Upper lobe of right lung (tissue), 1 donor: ENCODE data around the gene CHKA. TPM values are rescaled to one million over a fixed set of nuclear protein-coding genes. Genes with fewer than 3 reads are reported as not detected.

ENCODE experiments used
- ATAC-seq: fragments of 200-7000 bp; cut with Tn5 transposase; one replicate; pipeline ENCODE4 v1.9.1; 2020; ENCODE audit warnings: mild to moderate bottlenecking, moderate library complexity
- DNase-seq: peaks from one replicate; pipeline ENCODE4 v3.0.0-alpha.2; 2020
- H3K27ac ChIP-seq: fragments of 200-600 bp; one replicate; pipeline ENCODE4 v1.8.0; 2022
- H3K27me3 ChIP-seq: fragments of 200-600 bp; one replicate; pipeline ENCODE4 v1.8.0; 2022; ENCODE audit warnings: mild to moderate bottlenecking
- H3K36me3 ChIP-seq: fragments of 200-600 bp; one replicate; pipeline ENCODE4 v1.8.0; 2022
- H3K4me1 ChIP-seq: fragments of 200-600 bp; one replicate; pipeline ENCODE4 v1.8.0; 2022
- H3K4me3 ChIP-seq: fragments of 200-600 bp; one replicate; pipeline ENCODE4 v1.8.0; 2022; ENCODE audit warnings: mild to moderate bottlenecking
- H3K9me3 ChIP-seq: fragments of 200-600 bp; one replicate; pipeline ENCODE4 v1.8.0; 2022
- intact Hi-C: fragments of 100-400 bp; cut with DNase I; formaldehyde crosslinking; loops from one replicate; pipeline ENCODE4 v1.11.0; 2022
- total RNA-seq: library from RNA; stranded (reverse); fragmentation: NEBNext Ultra II Directional; extraction: Animal tissue kit (Norgen Biotek cat#: 25700); gene quantifications from one replicate; pipeline ENCODE4 v1.2.1, GENCODE V29; 2021
- TF ChIP-seq, protein P1 (sequence below): fragments of 200-600 bp; IDR thresholded peaks from one replicate; pipeline ENCODE4 v1.8.0; 2022; ENCODE audit warnings: antibody characterized with exemption
- donor health status: DM: no; HTN: yes; CAD: no; lungs with severe emphysema.

CHKA gene
- total RNA-seq, 1 donor from 2014 or later: 53.3 TPM

DNA sequence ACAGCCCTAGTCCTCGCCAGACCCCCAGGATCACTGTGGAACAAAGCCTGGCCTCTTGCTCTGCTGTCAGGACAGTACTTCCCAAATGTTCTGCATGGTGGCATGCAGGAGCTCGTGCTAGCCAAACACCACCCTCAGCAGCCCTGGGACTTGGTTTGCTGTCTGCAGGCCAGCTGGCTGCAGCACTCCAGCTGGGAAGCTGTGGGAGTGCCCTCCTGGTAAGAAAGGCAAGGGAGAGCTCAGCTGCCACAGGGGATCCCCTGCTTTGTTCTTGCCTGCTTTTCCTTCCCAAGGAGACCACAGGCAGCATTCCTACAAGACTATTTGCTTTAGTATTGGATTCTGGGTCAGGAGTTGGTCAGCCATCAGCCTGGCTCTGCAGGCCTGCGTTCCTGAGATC, 54.4 kb downstream of the CHKA start:
- ATAC-seq (no peak), DNase-seq (no peak)
- TF ChIP-seq, protein P1, sequence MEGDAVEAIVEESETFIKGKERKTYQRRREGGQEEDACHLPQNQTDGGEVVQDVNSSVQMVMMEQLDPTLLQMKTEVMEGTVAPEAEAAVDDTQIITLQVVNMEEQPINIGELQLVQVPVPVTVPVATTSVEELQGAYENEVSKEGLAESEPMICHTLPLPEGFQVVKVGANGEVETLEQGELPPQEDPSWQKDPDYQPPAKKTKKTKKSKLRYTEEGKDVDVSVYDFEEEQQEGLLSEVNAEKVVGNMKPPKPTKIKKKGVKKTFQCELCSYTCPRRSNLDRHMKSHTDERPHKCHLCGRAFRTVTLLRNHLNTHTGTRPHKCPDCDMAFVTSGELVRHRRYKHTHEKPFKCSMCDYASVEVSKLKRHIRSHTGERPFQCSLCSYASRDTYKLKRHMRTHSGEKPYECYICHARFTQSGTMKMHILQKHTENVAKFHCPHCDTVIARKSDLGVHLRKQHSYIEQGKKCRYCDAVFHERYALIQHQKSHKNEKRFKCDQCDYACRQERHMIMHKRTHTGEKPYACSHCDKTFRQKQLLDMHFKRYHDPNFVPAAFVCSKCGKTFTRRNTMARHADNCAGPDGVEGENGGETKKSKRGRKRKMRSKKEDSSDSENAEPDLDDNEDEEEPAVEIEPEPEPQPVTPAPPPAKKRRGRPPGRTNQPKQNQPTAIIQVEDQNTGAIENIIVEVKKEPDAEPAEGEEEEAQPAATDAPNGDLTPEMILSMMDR: no peak
- intact Hi-C loops: no loop called here
- Histone ChIP-seq H3K27me3 (no peaks in the 10 kb centered on the region), H3K4me3 (no peak overlapping the region), H3K27ac (no peak overlapping the region), H3K9me3 (no peaks in the 10 kb centered on the region), H3K36me3 (peaks cover 92% of the 10 kb centered on the region), H3K4me1 (no peaks in the 10 kb centered on the region)

DNA sequence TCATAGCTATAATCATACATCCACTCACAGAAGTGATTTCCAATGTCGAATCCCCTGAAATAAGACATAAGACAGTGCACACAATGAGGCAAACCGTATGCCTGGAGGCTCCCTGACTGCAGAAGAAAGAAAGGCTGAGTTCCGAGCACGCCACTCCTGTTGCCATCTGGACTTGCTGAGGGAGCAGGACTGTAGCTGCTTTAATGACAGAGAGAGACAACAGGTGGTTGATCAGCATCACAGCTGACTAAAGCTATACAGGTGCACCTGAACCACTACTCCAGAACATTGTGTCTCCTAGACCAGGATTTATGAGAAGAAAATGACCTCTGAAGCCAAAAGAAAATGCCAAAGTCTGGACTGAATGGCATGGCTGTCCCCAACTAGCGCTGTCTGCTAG, 55.3 kb downstream of the CHKA start:
- H3K36me3 ChIP-seq: peaks cover 98% of the 10 kb centered on the region
- H3K4me3 ChIP-seq: no peak overlapping the region
- TF ChIP-seq, protein P1: no peak
- DNase-seq: no peak
- H3K27me3 ChIP-seq: no peaks in the 10 kb centered on the region
- H3K27ac ChIP-seq: no peak overlapping the region
- H3K4me1 ChIP-seq: no peaks in the 10 kb centered on the region
- ATAC-seq: no peak
- intact Hi-C loops: no loop called here
- H3K9me3 ChIP-seq: no peaks in the 10 kb centered on the region

DNA sequence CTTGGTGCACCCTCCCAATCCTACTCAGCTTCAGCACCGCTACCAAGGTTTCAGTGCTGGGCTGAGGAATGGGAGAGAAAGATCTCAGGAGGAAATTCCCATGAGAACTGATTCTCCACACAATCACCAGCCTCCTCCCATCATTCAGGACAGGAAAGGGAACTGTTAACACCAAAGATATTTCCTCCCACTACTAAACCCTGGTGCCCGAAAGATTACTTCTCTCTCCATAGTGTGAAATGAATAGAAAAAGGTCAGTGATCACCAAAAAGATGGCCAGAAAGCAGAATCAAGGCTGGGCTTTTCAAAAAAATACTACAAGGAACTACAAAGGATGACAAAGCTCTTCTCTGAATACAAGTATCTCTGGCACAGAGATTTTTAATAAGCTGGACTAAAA, 56.3 kb downstream of the CHKA start:
- Histone ChIP-seq H3K36me3 (peaks cover 95% of the 10 kb centered on the region), H3K4me1 (no peaks in the 10 kb centered on the region), H3K9me3 (no peaks in the 10 kb centered on the region), H3K27ac (peak overlapping the region; percentile 11), H3K27me3 (no peaks in the 10 kb centered on the region), H3K4me3 (no peak overlapping the region)
- TF ChIP-seq, protein P1: no peak
- DNase-seq: no peak
- intact Hi-C loops: no loop called here
- no peak for ATAC-seq

GRCh38 chr11:68061508-68061907, 59.7 kb downstream of the CHKA start:
- TF ChIP-seq, protein P1: no peak
- no peak overlapping the region for H3K27ac ChIP-seq
- H3K4me3 ChIP-seq: no peak overlapping the region
- peak; percentile 33 for DNase-seq
- no peaks in the 10 kb centered on the region for H3K9me3 ChIP-seq
- ATAC-seq: no peak
- no peaks in the 10 kb centered on the region for H3K4me1 ChIP-seq
- no peaks in the 10 kb centered on the region for H3K27me3 ChIP-seq
- peaks cover 68% of the 10 kb centered on the region for H3K36me3 ChIP-seq
- intact Hi-C loops: no loop called here

DNA sequence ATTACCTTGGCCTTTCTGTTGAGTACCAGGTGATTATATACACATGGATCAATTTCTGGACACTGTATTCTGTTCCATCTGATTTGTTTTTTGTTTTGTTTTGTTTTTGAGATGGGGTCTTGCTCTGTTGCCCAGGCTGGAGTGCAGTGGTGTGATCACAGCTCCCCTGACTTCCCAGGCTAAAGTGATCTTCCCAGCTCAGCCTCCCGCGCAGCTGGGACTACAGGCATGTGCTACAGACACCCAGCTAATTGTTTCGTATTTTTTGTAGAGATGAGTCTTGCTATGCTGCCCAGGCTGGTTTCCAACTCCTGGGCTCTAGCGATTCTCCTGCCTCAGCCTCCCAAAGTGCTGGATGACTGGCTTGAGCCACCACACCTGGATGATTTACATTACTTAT, 63.4 kb downstream of the CHKA start:
- TF ChIP-seq, protein P1: no peak

More for the DNA sequence above, 63.4 kb downstream of the CHKA start:
- H3K36me3 ChIP-seq: peaks cover 36% of the 10 kb centered on the region
- no peak overlapping the region for H3K27ac ChIP-seq
- no peaks in the 10 kb centered on the region for H3K4me1 ChIP-seq
- H3K27me3 ChIP-seq: no peaks in the 10 kb centered on the region
- no peak overlapping the region for H3K4me3 ChIP-seq
- intact Hi-C loops: no loop called here
- H3K9me3 ChIP-seq: no peaks in the 10 kb centered on the region
- no peak for ATAC-seq
- peak; percentile 21 for DNase-seq
